ENCODE measurements around the gene NPPB.

DNA sequence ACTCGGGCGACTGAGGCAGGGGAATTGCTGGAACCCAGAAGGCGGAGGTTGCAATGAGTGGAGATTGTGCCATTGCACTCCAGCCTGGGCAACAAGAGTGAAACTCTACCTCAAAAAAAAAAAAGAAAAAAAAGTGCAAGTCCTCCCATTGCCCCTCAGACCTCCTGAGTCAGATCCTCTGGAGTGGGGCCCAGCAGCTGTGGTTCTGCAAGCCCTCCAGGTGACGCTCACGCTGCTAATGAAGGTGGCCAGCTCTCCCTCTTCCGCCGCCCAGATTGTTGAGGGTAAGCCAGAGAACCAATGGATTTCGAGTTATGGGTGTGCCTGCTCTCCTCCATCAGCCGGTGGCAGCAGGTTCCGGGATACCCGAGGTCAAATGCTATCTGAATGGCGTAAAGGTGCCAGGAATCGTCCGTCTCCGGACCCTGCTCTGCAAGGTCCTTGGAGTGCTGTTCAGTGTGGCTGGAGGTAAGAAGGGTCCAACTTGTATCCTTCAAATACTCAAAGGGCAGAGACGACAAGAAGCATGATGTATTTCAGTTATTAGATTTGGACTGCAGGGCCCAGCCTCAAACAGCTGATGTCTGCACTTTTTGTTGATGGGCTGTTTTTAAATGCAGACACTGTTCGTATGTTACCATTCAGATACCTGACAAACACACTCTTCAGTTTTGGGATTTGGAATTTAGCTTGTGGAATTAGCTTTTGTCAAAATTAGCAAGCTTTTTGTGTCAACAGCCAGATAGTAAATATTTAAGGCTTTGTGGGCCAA is 35.2 kb downstream of the NPPB start:
- TF ChIP-seq POLR2AphosphoS5 (IDR thresholded peaks at IDR 0.05; ENCODE audit: low read depth, low read length) (no peak), POLR2A (IDR thresholded peaks at IDR 0.05; ENCODE audit: low read depth, low read length) (no peak)

All from GM12892 (cell line).